GM06990 (cell line): ENCODE results near the gene DNAH17.

ENCODE experiments used
- DNase-seq: peaks from one replicate; pipeline ENCODE4 v3.0.0-alpha.2; 2011; ENCODE audit not compliant: insufficient read length; ENCODE audit errors: extremely low read depth
- H3K27me3 ChIP-seq: replicated peaks from 2 replicates; pipeline ENCODE4 v1.6.0; 2011; ENCODE audit warnings: low read length; ENCODE audit not compliant: control insufficient read depth, insufficient read depth
- H3K36me3 ChIP-seq: 2 replicates; pipeline ENCODE4 v1.5.1; 2011; ENCODE audit warnings: low read length; ENCODE audit not compliant: control insufficient read depth, insufficient read depth
- H3K4me3 ChIP-seq: replicated peaks from 2 replicates; pipeline ENCODE4 v1.5.1; 2011; ENCODE audit warnings: low read depth, mild to moderate bottlenecking, control low read depth, low read length
- CTCF ChIP-seq: IDR thresholded peaks from 2 replicates; pipeline ENCODE4 v1.5.1; 2011; ENCODE audit warnings: low read length, control low read depth, mild to moderate bottlenecking, inconsistent platforms; ENCODE audit not compliant: insufficient read depth, poor library complexity, severe bottlenecking

The DNAH17 gene

GRCh38 chr17:78403822-78404221 is 173.4 kb downstream of the DNAH17 start:
- H3K4me3 ChIP-seq: no peak overlapping the region
- H3K36me3 ChIP-seq: peaks cover 40% of the 10 kb centered on the region
- no peak for TF ChIP-seq CTCF
- H3K27me3 ChIP-seq: no peaks in the 10 kb centered on the region
- DNase-seq: no peak

DNA sequence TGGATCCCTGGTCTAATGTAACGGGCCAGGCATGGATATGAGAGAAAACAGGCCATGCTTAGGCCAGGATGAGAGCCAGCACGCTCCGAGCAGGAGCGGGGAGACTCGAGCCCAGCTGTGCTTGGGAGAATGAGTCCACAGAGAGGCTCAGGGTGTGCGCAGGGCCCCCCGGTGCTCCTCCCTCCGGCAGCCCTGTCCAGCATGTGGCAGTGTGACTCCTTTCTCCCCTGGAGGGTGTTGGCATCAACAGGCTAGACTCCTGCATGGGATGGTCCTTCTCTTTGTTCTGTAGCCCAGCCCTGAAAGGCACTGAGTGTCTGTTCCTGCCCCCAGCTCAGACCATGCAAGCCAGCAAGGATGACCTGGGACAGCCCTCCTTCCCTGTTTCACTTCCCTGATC is 175.3 kb downstream of the DNAH17 start:
- DNase-seq: no peak
- Histone ChIP-seq H3K4me3 (no peak overlapping the region), H3K36me3 (peaks cover 43% of the 10 kb centered on the region), H3K27me3 (no peaks in the 10 kb centered on the region)
- TF ChIP-seq CTCF: no peak

DNA sequence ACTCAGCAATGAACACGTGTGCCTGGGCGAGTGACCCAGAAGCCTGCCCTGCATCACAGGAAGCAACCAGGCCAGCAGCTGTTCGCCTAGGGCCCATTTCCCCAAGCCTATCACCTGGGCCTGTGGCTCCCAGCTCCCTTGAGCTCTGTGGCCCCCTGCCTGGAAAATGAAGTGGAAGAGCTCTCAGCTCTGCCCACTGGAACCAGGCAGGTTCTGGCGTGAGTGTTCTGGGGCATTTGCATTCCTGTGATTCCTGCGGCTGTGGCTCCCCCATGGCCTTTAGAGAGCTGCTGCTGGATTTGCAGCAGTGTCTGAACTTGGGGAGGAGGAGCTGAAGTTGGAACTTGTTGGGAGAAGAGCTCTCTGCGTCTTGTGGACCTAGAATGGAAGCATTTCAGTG is 175.9 kb downstream of the DNAH17 start:
- H3K27me3 ChIP-seq: no peaks in the 10 kb centered on the region
- no peak overlapping the region for H3K4me3 ChIP-seq
- no peak for TF ChIP-seq CTCF
- DNase-seq: no peak
- H3K36me3 ChIP-seq: peaks cover 44% of the 10 kb centered on the region

DNA sequence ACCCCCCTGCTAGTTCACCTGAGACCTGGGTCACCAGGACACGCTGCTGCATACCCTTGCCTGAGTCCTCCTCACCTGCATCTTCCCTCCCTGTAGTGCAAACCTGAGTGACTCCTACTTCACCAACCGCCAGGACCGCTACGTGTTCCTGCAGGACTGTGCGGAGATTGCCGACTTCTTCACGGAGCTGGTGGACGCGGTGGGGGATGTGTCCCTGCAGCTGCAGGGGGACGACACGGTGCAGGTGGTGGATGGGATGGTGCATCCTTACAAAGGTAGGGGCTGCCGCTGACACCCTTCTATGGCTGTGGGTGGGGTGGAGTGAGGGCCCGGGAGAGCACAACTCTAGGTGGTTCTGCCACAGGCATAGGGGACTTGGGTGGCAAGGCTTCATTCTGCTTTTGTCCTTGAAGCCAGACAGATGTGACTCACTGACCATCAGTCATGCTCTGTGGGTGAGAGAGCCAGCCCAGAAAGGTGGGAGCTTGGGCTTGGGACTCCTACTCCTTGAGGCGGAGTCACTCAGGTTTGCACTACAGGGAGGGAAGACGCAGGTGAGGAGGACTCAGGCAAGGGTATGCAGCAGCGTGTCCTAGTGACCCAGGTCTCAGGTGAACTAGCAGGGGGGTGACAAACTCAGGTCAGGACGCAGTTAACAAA is 176.5 kb downstream of the DNAH17 start:
- Histone ChIP-seq H3K27me3 (no peaks in the 10 kb centered on the region), H3K4me3 (no peak overlapping the region), H3K36me3 (peaks cover 45% of the 10 kb centered on the region)
- no peak for TF ChIP-seq CTCF
- DNase-seq: no peak

DNA sequence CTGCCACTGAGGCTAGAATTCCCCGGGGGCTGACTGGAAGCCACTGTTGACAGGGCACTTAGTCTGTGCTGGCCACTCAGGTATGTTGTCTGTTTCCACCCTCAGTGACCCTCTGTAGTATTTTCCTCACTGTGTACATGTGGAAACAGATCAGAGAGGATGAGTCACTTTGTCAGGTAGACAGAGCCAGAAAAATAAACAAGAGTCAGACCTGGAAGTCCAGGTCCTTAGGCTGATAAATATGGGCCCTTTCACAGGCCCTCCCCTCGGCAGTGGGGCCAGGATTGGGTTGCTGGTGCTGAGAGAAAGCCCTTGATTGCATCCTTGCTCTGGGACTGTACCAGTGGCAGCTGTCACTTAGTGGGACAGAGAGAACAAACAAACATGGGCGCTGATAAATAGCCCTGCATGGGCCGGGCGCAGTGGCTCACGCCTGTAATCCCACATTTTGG is 177.5 kb downstream of the DNAH17 start:
- Histone ChIP-seq H3K36me3 (peaks cover 41% of the 10 kb centered on the region), H3K27me3 (no peaks in the 10 kb centered on the region), H3K4me3 (no peak overlapping the region)
- DNase-seq: no peak
- TF ChIP-seq CTCF: no peak
